Measurements from ENCODE around the gene RSBN1L. TPM values are rescaled to one million over a fixed set of nuclear protein-coding genes. Genes with fewer than 3 reads are reported as not detected.

RSBN1L gene
- total and polyA plus RNA-seq, 2 donors (not counting 3 experiments of a cell fraction or from before 2014, with no cell fraction given): 3.0 to 13.1 TPM

GRCh38 chr7:77826300-77826699 lies 130.0 kb downstream of the RSBN1L start:
- no peaks in the 10 kb centered on the region for H3K27me3 ChIP-seq (ENCODE audit: control insufficient read depth in 2 of 2, insufficient read depth in 2 of 2, low read length in 2 of 2)
- DNase-seq (ENCODE audit: low read depth, low spot score) (no peak), FAIRE-seq (no peak)
- H3K79me2 ChIP-seq (ENCODE audit: control insufficient read depth, insufficient read depth, low read length): peaks cover 12% of the 10 kb centered on the region
- no peak overlapping the region for H2AFZ ChIP-seq (ENCODE audit: low read depth, low read length)
- H3K4me2 ChIP-seq (ENCODE audit: insufficient read depth, low read length): no peak overlapping the region
- H3K4me1 ChIP-seq (ENCODE audit: control insufficient read depth, extremely low read depth, insufficient read depth, low read length): no peaks in the 10 kb centered on the region
- H3K4me3 ChIP-seq (replicated peaks in 1 of 3; ENCODE audit: insufficient read depth in 1 of 3, low read depth in 1 of 3, low read length in 3 of 3): no peak overlapping the region
- TF ChIP-seq FOS (IDR thresholded peaks at IDR 0.05; ENCODE audit: borderline replicate concordance, insufficient read depth, low read length) (no peak), MYC (IDR thresholded peaks at IDR 0.05; ENCODE audit: low read depth, low read length) (no peak), JUN (IDR thresholded peaks at IDR 0.05; ENCODE audit: borderline replicate concordance, insufficient read depth, insufficient read length, low read depth) (no peak), POLR2A (IDR thresholded peaks at IDR 0.05; ENCODE audit: low read depth, low read length) (no peak), POLR2AphosphoS5 (IDR thresholded peaks at IDR 0.05; ENCODE audit: insufficient read depth, low read depth, low read length) (no peak), EZH2 (IDR thresholded peaks at IDR 0.05; ENCODE audit: borderline replicate concordance, low read depth, low read length, severe bottlenecking) (no peak), GATA2 (IDR thresholded peaks at IDR 0.05; ENCODE audit: insufficient read depth, insufficient read length, low read depth, low read length) (no peak), MAX (IDR thresholded peaks at IDR 0.05; ENCODE audit: insufficient read depth, insufficient read length) (no peak)
- dilution Hi-C loops (cut with MboI; ENCODE audit: extremely low pct_ligation_motif_present, low sequenced_read_pairs) (no loop called here), intact Hi-C loops (cut with micrococcal nuclease) (no loop called here)
- H4K20me1 ChIP-seq (replicated peaks; ENCODE audit: control insufficient read depth, extremely low read depth, insufficient read depth, low read length): no peaks in the 10 kb centered on the region
- no peaks in the 10 kb centered on the region for H3K9me1 ChIP-seq (replicated peaks; ENCODE audit: control insufficient read depth, extremely low read depth, insufficient read depth, low read length)
- H3K27ac ChIP-seq (ENCODE audit: insufficient read depth, low read depth, low read length): no peak overlapping the region
- no peak overlapping the region for H3K9ac ChIP-seq (replicated peaks; ENCODE audit: extremely low read depth, insufficient read depth, low read length)
- POLR2A ChIA-PET: no interaction called here
- BruUV-seq (replicated peaks): no TSS peak
- no peaks in the 10 kb centered on the region for H3K36me3 ChIP-seq (ENCODE audit: control insufficient read depth in 2 of 2, extremely low read depth in 1 of 2, insufficient read depth in 2 of 2, low read length in 2 of 2)
- peaks cover 1% of the 10 kb centered on the region for H3K9me3 ChIP-seq (replicated peaks; ENCODE audit: control insufficient read depth, insufficient read depth, low read length)
- CTCF ChIA-PET: interaction anchor here (1.3 to 1.8 kb wide), 2 partner anchors 8 to 14 kb away, joined by 3 to 4 read pairs; no protein-coding TSS in a partner anchor

DNA sequence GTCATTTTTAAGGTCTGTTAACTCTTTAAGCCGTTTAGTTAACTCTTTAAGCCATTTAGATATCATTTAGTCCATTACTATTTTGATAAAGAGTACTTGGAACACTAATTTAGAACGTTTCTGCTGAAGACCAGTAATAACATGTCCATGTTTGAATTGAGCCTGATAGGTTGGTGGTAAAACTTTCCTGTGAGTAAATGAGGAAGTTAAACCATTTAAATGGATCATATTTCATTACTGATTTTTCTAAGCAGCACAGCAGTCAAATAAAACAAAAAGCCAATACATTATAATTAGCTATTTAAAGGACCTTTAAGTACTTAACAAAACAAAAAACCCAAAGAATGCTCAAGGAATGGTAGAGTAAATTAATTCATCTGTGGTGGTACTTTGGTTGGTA lies 131.7 kb downstream of the RSBN1L start:
- FAIRE-seq (no peak), DNase-seq (ENCODE audit: low read depth, low spot score) (no peak)
- no TSS peak for BruUV-seq (replicated peaks)
- Histone ChIP-seq H2AFZ (ENCODE audit: low read depth, low read length) (no peak overlapping the region), H3K9ac (replicated peaks; ENCODE audit: extremely low read depth, insufficient read depth, low read length) (no peak overlapping the region), H3K9me3 (replicated peaks; ENCODE audit: control insufficient read depth, insufficient read depth, low read length) (no peaks in the 10 kb centered on the region), H3K4me2 (ENCODE audit: insufficient read depth, low read length) (no peak overlapping the region), H3K36me3 (ENCODE audit: control insufficient read depth in 2 of 2, extremely low read depth in 1 of 2, insufficient read depth in 2 of 2, low read length in 2 of 2) (no peaks in the 10 kb centered on the region), H3K79me2 (ENCODE audit: control insufficient read depth, insufficient read depth, low read length) (no peaks in the 10 kb centered on the region), H3K9me1 (replicated peaks; ENCODE audit: control insufficient read depth, extremely low read depth, insufficient read depth, low read length) (no peaks in the 10 kb centered on the region), H3K4me3 (replicated peaks in 1 of 3; ENCODE audit: insufficient read depth in 1 of 3, low read depth in 1 of 3, low read length in 3 of 3) (no peak overlapping the region), H4K20me1 (replicated peaks; ENCODE audit: control insufficient read depth, extremely low read depth, insufficient read depth, low read length) (no peaks in the 10 kb centered on the region), H3K4me1 (ENCODE audit: control insufficient read depth, extremely low read depth, insufficient read depth, low read length) (no peaks in the 10 kb centered on the region), H3K27me3 (ENCODE audit: control insufficient read depth in 2 of 2, insufficient read depth in 2 of 2, low read length in 2 of 2) (no peaks in the 10 kb centered on the region), H3K27ac (ENCODE audit: insufficient read depth, low read depth, low read length) (no peak overlapping the region)
- POLR2A ChIA-PET: no interaction called here
- dilution Hi-C loops (cut with MboI; ENCODE audit: extremely low pct_ligation_motif_present, low sequenced_read_pairs): no loop called here
- TF ChIP-seq POLR2A (IDR thresholded peaks at IDR 0.05; ENCODE audit: low read depth, low read length): no peak
- CTCF ChIA-PET: no interaction called here
- intact Hi-C loops (cut with micrococcal nuclease): no loop called here
